CD4-positive, alpha-beta T cell treated with Interleukin-15 for 1 hour (primary cell): ENCODE data around the gene NSMF.
"Not testable (repeated sequence)": the region's sequence is repeated elsewhere in the genome, so short reads cannot be mapped to it uniquely, and the experiment has no call there.

Source experiments
- DNase-seq: peaks from one replicate; pipeline ENCODE4 v3.0.0-alpha.2; 2020

Gene NSMF

GRCh38 chr9:137428841-137429545 is 30.1 kb downstream of the NSMF start:
- peak; percentile 15 for DNase-seq

DNA sequence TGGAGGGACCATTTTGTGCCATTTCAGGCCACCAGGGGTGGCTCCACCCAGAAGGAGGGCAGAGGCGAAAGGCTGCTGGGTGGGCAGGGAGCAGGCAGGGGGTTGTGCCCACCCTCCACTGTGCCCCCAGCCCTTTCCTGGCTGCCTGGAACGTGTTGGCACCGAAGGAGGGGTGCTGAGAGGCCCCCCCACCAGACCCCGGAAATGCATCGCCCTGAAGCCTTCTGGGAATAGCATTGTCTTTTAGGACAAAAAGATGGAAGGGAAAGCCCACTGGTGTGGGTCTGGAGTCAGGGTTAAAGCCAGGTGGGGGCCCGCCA is 30.9 kb downstream of the NSMF start:
- DNase-seq = no peak

DNA sequence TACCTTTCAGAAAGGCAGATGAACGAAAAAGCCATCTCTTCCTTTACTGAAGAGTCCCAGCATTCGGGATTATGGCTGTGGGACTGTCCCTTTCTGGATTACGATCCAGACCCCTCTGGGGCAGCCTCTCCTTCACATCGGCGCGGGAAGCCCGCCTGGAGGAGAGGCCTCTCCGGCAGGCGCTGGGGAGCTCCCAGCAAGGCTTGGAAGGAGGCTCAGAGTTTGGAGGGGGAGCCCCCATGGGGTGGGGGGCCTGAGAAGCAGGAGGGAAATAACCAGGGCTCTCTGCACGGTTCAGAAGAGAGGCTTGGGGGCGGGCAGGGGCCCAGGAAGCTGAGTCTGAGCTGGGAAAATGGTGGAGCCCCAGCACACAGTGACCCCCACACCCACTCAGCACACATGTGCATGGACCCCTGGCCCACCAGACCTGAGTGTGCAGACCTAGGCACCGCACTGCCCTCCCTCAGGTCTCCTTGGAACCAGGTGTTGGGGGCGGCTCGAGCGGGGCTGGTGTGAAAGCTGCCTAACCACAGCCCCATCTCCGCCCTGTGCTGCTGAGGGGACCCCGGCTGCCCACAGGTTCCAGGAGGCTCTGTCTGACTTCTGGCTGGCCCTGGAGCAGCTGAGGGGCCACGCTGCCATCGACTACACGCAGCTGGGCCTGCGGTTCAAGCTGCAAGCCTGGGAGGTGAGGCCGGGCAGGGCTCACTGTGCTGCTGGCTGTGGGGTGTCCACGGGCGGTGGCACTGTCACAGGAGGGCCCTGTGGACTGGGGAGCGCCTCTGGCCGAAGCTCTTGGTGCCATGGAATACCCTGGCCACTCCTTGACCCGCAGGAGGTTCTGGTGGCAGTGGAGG is 31.5 kb downstream of the NSMF start:
- peak; percentile 5 for DNase-seq

DNA sequence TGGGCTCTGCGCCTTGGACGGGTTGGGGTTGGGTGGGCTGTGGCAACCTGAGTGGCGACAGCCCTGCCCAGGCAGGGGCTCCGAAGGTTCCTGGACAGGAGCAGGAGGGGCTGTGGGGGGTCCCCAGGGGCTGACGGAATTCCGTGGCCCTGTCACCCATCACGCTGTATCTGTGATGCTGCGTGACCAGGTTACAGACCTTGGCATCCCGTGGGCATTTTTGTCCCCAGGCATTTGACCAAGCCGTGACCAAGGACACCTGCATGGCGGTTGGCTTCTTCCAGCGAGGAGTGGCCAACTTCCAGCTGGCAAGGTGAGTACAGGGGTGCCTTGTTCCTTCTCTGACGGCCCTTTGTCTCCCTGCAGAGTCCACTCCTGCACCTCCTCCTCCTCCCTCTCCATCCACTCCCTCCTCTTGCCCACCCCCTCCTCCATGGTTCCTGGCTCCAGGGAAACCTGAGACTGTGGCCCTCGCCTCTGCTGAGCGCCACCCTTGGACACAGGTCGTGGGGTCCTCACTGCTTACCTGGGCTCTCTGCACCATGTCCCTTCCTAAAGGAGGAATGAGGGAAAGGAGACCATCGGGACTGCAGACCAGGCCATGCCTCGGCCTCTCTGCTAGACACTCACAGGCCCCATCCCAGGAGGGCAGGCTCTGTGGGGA is 33.0 kb downstream of the NSMF start:
- DNase-seq = peak; percentile 5

DNA sequence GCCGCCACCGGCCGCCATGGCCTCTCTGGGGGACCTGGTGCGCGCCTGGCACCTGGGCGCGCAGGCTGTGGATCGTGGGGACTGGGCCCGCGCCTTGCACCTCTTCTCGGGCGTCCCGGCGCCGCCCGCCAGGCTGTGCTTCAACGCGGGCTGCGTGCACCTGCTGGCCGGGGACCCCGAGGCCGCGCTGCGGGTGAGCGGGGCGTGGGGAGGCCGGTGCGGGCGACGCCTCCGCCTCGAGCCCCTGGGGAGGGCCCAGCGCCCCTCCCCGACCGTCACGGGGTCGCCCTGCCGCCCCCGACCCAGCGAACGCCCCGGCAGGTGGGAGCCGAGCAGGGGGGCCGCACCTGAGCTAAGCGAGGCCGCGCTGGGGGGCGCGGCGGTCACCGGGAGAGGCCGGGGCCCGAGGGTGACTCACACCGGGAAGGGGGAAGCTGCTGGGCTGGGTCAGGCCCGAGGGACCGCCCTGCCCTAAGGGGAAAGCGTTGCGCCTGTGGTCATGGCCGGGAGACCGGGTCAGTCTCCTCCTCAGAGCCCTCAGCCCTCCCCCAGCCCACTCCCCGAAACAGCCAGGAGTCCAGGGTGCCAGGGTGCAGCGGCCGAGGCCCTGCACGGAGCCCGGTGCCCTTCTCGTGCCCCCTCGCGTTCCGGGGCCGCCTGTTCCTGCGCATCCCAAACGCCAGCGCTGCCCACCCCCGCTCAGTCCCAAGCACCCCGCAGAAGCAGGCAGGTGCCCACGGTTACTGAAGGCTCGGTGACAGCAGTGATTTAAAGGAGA is 35.4 kb downstream of the NSMF start:
- peak; percentile 51 for DNase-seq

- peak; percentile 92 for DNase-seq
Measured at GRCh38 chr9:137422604-137423513, 36.3 kb downstream of the NSMF start, which contains the start of the genes EXD3 and NOXA1. Gene EXD3, minus strand, starts transcription at chr9:137423162. Its CDS starts 27,805 bp downstream, at chr9:137395357. Gene NOXA1, plus strand, starts transcription at chr9:137423393. Its CDS starts 137 bp downstream, at chr9:137423530.

DNA sequence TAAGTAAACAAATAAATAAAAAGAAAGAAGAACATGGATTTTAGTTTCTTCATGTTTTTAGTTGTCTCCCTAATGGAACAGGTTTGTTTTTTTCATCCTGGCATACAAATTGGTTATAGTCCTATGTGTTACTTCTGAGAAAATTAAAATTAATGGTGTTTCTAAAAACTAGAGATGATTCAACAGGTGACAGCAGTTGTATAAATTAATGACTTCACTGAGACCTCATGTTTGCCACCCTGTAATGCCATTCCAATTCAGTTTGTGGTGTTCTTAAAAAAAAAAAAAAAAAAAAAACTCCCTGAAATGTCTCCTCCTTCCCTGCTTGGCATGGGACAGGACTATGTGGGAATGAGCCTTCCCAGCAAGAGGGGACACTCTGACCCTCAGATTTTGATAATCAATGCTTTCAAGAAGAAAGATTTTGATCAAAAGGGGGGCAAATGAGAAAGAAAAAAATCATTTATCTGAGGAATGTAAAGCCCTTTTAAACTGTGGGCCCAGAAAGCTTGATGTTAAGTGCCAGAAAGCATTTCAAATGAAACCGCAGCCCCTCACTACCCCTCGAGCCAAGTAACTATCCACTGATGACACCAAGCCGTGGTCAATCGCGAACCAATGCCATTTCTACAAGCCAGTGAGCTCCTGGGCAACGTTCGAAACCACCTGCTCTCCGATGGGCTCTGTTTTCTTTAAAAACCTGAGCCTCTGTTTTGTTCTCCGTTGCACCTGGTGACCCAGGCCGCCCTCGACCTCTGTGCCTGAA is 37.1 kb downstream of the NSMF start:
- no peak for DNase-seq

DNA sequence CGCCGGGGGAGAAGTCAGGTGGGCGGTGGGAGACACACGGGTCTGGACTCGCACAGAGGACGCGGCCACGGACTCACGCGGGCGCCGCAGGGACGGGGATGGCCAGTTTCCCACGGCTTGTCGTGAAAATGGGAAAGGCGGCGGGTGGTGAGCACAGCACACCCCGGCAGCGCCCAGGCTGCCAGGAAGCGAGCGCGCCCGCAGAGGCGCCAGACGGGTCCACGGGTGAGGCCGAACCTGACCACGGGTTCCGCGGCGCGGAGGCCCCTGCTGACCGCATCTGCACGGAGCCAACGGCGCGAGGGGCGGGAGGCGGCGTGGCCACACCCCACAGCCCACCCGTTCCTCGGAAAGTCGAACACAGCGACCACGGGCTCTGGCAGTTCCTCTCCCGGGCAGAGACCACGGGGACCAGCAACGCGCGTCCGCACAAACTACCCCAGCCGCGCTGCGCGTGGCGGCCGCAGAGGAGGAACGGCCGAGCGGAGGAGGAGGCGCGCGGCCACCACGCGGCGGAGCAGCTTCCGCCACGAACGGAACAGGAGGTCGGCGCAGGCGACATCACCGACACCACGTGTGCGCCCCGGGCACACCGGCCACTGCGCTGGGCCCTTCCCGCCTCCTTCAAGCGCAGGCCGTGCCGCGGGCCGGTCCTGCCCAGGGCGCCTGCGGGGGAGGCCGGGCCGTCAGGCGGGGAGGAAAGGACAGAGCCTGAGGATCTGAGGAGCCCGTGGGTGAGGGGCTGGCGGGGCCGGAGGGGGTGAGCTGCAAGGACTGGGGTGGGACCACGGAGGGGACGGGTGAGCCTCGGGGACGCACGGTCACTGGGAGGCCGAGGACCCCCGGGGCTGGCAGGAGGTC is 41.7 kb downstream of the NSMF start:
- no peak for DNase-seq

DNA sequence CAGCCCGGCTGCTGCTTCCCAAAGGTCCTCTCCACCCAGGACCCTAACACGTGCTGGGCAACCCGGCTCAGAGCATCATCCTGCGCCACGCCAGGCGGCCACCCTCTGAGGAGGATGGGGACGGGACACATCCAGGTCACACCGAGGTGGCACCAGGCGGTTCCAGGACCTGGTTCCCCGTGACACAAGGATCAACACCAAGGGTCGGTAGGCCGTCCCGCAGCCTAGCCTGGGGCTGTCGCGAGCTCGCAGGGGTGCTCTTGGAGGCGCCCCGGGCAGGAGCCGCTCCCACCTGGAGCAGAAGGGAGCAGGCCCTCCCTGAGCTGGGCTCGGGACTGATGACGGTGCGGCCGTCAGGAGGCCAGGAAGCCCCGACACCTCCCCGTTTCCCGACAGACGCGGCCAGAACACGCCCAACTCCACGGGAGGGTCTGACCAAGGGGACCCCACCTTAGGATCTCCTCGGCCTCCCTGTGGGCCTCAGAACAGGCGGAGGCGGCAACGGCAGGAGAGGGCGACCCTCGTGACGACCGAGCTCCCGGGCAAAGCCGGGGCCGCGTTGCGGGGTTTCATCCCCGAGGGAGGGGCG is 42.5 kb downstream of the NSMF start:
- no peak for DNase-seq

GRCh38 chr9:137416006-137416562 is 43.0 kb downstream of the NSMF start:
- DNase-seq = no peak

DNA sequence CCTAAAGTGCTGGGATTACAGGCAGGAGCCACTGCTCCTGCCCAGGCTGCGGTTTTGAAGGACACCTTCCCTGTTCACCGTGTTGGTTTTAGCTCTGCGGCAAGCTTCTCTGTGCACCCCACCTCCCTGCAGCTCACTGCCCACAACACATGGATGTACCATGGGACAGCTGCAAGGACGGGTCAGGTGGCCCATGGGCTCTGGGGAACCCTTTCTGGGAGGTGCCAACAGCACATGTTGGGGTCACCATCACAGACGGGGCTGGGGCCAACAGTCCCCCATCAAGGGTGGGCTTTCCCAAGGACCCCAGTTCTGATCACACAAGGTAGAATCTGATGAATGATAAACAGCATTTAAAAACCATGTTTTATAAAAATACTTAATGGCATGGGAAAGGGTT is 43.7 kb downstream of the NSMF start:
- DNase-seq = no peak

- DNase-seq = no peak
Measured at GRCh38 chr9:137412431-137412830, 46.7 kb downstream of the NSMF start.

DNA sequence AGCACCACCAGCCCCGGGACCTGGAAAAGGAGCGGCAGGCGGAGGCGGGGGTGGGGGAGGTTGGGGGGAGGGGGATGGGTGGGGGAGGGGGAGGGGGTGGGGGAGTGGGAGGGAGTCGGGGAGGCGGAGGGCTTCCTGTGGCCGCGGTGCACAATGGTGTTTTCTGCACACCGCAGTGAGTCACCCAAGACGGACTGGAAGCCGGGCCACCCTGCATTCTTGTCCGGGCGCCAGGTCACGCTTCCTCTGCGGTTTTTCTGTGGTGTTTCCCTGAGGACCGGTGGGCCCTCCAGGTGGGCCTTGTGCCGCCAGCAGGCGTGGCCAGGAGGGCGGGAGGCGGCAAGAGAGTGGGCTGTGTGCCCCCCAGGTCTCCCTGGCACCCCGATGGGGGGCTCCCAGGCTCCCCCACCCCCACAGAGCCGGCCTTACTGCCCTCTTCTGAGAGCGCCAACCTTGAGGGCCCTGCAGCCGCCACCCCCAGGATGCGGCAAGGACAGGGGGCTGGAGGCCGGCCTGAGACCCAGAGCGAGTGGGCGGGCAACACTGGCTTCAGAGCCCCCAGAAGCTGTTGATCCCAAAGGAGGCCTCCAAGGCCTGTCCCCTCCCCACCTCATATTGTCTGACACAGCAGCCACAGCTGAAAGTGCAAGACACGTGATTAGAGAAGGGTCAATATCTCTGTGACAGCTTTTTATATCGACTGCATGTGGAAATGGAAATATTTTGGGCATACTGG is 47.3 kb downstream of the NSMF start:
- peak; percentile 56 for DNase-seq

GRCh38 chr9:137411260-137411644 is 47.9 kb downstream of the NSMF start:
- no peak for DNase-seq

DNA sequence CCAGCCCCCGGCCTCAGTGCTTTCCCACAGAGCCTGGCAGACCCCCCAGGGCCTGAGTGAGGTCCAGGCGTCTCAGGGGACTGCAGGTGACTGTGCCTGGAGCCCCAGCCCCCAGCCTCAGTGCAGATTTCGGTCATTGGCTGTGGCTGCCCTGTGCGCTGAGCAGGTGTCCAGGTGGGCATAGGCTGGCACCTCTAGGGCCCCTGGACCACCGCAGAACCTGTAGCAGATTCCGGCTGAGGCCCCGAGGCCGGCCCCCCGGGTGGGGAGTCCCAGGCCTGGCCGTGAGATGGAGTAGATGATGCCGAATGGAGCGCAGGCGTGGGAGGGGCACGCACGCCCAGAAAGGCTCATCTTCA is 48.3 kb downstream of the NSMF start:
- no peak for DNase-seq

DNA sequence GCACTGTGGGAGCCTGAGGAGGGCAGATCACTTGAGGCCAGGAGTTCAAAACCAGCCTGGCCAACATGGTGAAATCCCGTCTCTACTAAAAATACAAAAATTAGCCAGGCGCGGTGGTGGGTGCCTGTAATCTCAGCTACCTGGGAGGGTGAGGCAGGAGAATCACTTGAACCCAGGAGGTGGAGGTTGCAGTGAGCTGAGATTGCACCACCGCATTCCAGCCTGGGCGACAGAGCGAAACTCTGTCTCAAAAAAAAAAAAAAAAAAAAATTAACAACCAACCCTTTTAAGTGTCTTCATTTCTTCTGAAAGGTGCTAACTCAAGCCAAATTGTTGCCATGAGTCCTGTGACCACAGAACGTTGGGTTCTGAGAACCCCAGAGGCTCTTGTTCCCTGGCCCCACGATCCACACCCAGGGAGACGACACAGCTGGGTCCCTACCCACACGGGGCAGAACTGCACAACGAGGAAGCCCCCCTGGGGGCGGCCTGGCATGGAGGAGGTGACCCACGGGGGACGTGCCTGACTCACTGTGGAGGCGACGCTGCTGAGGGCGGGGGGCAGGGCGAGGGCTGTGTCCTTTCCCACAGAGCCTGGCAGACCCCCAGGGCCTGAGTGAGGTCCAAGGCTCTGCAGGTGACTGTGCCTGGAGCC is 48.8 kb downstream of the NSMF start:
- DNase-seq = not testable (repeated sequence)

GRCh38 chr9:137409515-137409914 is 49.6 kb downstream of the NSMF start:
- no peak for DNase-seq
